Stimulated activated CD4-positive, alpha-beta T cell treated with anti-CD3 and anti-CD28 coated beads, Interleukin-12 subunit alpha, Interleukin-12 subunit beta, amount 100 ng/mL, for 48 hours (primary cell): ENCODE results near the gene C6orf118.

Experiments used
- DNase-seq, 3 donors: peaks; one replicate each; pipeline ENCODE4 v3.0.0-alpha.2; 2020; ENCODE audit warnings: low read depth in 2 of 3, low spot score in 1 of 3

The C6orf118 gene

GRCh38 chr6:165308926-165309731, at the start of gene C6orf118:
C6orf118 (minus strand) TSS chr6:165309605; CDS start chr6:165309586, 19 bp downstream.
- DNase-seq, result no peak

GRCh38 chr6:165345700-165346099, 36.3 kb upstream of the C6orf118 start:
- DNase-seq, result no peak

GRCh38 chr6:165340532-165340931, 31.1 kb upstream of the C6orf118 start:
- DNase-seq, result no peak

GRCh38 chr6:165325609-165326008, 16.2 kb upstream of the C6orf118 start:
- DNase-seq, result no peak

GRCh38 chr6:165321555-165322145, 12.2 kb upstream of the C6orf118 start:
- DNase-seq, result no peak

- no peak for DNase-seq
Measured at GRCh38 chr6:165321150-165321549, 11.7 kb upstream of the C6orf118 start.

- DNase-seq, result no peak
Measured at GRCh38 chr6:165317723-165318122, 8.3 kb upstream of the C6orf118 start.

GRCh38 chr6:165306955-165307354, 2.5 kb downstream of the C6orf118 start:
- DNase-seq, result no peak

- no peak for DNase-seq
Measured at GRCh38 chr6:165301372-165302246, 7.8 kb downstream of the C6orf118 start.

GRCh38 chr6:165300422-165300936, 8.9 kb downstream of the C6orf118 start:
- no peak for DNase-seq

GRCh38 chr6:165298875-165299274, 10.5 kb downstream of the C6orf118 start:
- no peak for DNase-seq

GRCh38 chr6:165298402-165298801, 11.0 kb downstream of the C6orf118 start:
- DNase-seq, result no peak

GRCh38 chr6:165292657-165293056, 16.7 kb downstream of the C6orf118 start:
- no peak for DNase-seq

- no peak for DNase-seq
Measured at GRCh38 chr6:165274611-165275010, 34.8 kb downstream of the C6orf118 start.

GRCh38 chr6:165272585-165272984, 36.8 kb downstream of the C6orf118 start:
- DNase-seq, result no peak

- no peak for DNase-seq
Measured at GRCh38 chr6:165268987-165269386, 40.4 kb downstream of the C6orf118 start.

GRCh38 chr6:165266621-165267020, 42.8 kb downstream of the C6orf118 start:
- DNase-seq, result no peak

GRCh38 chr6:165266191-165266590, 43.2 kb downstream of the C6orf118 start:
- DNase-seq, result no peak

GRCh38 chr6:165260462-165260861, 48.9 kb downstream of the C6orf118 start:
- DNase-seq, result no peak

- DNase-seq, result no peak
Measured at GRCh38 chr6:165249808-165250207, 59.6 kb downstream of the C6orf118 start.

- no peak for DNase-seq
Measured at GRCh38 chr6:165245701-165246100, 63.7 kb downstream of the C6orf118 start.
